Measurements from ENCODE around the gene STPG2. TPM values are rescaled to one million over a fixed set of nuclear protein-coding genes. Genes with fewer than 3 reads are reported as not detected.

STPG2 gene
- total and polyA plus RNA-seq, 12 donors: 0.04 to 0.58 (median 0.36) TPM

- intact Hi-C loops (cut with DNase I): no loop called here
- H3K9me3 ChIP-seq: peaks cover 0 to 20% (median 0%) of the 10 kb centered on the region in 11 donors
These were observed 74.8 kb downstream of the STPG2 start for GRCh38 chr4:98068495-98068894.

DNA sequence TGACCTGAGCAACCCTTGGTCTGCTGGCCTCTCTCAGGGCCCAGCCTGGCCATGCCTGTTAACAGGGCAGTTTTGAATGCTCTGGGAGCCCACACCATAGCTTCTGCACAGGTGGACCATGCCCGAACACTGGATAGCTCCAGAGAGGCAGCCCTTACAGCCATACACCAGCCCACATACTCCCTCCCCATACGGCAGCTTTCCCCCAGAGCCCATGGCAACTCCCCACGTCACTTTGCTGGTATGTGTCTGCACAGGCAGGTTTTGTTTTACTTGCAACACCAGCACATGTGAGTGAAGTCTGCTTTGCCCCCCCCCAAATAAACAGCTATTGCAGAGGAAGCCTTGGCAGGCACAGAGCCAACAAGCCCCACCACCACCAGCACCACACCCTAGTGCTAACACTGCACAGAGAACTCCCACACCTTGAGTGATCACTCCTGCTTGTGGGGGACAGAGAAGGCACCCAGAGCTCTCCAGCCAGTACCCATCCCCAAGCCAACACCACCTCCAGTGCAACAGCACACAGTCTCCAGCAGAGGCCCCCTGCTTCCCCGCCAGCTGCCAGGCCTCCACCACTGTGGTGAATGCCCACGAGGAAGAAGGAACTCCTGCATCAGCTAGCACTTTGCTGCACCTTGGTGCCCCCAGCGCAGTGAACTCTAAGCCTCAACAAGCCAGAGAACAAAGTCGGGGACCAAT, 87.3 kb downstream of the STPG2 start:
- Histone ChIP-seq H3K4me3 (no peak overlapping the region), H3K4me1 (no peaks in the 10 kb centered on the region), H3K36me3 (no peaks in the 10 kb centered on the region), H3K27ac (no peak overlapping the region), H3K27me3 (no peaks in the 10 kb centered on the region), H3K9me3 (peaks cover 0 to 32% (median 5%) of the 10 kb centered on the region in 11 donors)
- no peak for DNase-seq
- WGBS, 2 donors: 82 to 85% methylated on average over 7 of the region's 7 CpGs
- TF ChIP-seq CTCF (IDR thresholded peaks at IDR 0.05): no peak
- peak in 1 of 8 donors; percentile 53 for ATAC-seq
- intact Hi-C loops (cut with DNase I): no loop called here

More at GRCh38 chr4:98068495-98068894, 74.8 kb downstream of the STPG2 start:
- DNase-seq: no peak
- Histone ChIP-seq H3K27ac (no peak overlapping the region), H3K4me3 (no peak overlapping the region), H3K27me3 (no peaks in the 10 kb centered on the region), H3K4me1 (no peaks in the 10 kb centered on the region), H3K36me3 (no peaks in the 10 kb centered on the region)
- WGBS, 2 donors: 75 to 76% methylated on average over 2 of the region's 2 CpGs
- no peak for ATAC-seq
- TF ChIP-seq CTCF (IDR thresholded peaks at IDR 0.05): no peak

DNA sequence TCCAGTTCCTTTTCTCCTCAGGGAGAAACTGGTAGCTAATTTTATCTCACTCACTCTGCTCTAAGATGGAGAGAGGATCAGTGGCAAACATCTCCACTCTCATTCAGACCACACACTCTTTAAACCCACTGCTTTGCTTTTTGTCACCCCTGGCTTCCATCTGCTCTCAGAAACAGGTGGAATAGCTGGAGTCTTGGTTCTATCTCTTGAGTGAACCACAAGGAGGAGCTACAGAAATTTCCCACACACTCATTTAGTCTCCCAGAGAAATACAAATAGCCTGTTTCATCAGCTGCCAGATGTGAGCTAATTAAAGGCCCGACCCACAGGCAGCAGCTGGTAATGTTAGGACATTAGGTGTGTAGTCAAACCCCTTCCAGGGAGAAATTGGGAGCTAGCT, 96.6 kb downstream of the STPG2 start:
- no peak for TF ChIP-seq CTCF (IDR thresholded peaks at IDR 0.05)
- H3K4me1 ChIP-seq: no peaks in the 10 kb centered on the region
- ATAC-seq (no peak), DNase-seq (no peak)
- no peak overlapping the region for H3K4me3 ChIP-seq
- intact Hi-C loops (cut with DNase I): no loop called here
- no peak overlapping the region for H3K27ac ChIP-seq
- no peaks in the 10 kb centered on the region for H3K36me3 ChIP-seq
- no peaks in the 10 kb centered on the region for H3K27me3 ChIP-seq
- H3K9me3 ChIP-seq: peaks cover 0 to 14% (median 3%) of the 10 kb centered on the region in 11 donors
- WGBS, 2 donors: 41 to 47% methylated on average over 1 of the region's 1 CpG

GRCh38 chr4:98030059-98030458, 113.2 kb downstream of the STPG2 start:
- Histone ChIP-seq H3K4me3 (no peak overlapping the region), H3K27ac (no peak overlapping the region), H3K9me3 (peaks cover 0 to 32% (median 0%) of the 10 kb centered on the region in 11 donors), H3K36me3 (no peaks in the 10 kb centered on the region), H3K4me1 (no peaks in the 10 kb centered on the region), H3K27me3 (no peaks in the 10 kb centered on the region)
- WGBS, 2 donors: 63% methylated on average over 1 of the region's 1 CpG
- intact Hi-C loops (cut with DNase I): no loop called here
- no peak for DNase-seq
- TF ChIP-seq CTCF (IDR thresholded peaks at IDR 0.05): no peak
- ATAC-seq: no peak

Measured in heart right ventricle (tissue), 16 donors.